Activated T-helper 17 cell treated with anti-CD3 and anti-CD28 coated beads, Interleukin-2, amount 50 U/mL, for 72 hours (primary cell): ENCODE measurements around the gene USP49. TPM values are rescaled to one million over a fixed set of nuclear protein-coding genes. Genes with fewer than 3 reads are reported as not detected.

Experiments
- ATAC-seq: fragments of 150-1000 bp; cut with Tn5 transposase; replicated peaks from 2 replicates; pipeline ENCODE4 v1.10.0; 2021; ENCODE audit warnings: mild to moderate bottlenecking, moderate library complexity
- H3K27ac Mint-ChIP-seq: one replicate; pipeline ENCODE4 v1.8.0; 2022; ENCODE audit warnings: mixed read lengths
- H3K27me3 Mint-ChIP-seq: one replicate; pipeline ENCODE4 v1.8.0; 2022; ENCODE audit warnings: mixed read lengths
- H3K36me3 Mint-ChIP-seq: one replicate; pipeline ENCODE4 v1.8.0; 2022; ENCODE audit warnings: low read depth, mild to moderate bottlenecking, mixed read lengths
- H3K4me1 Mint-ChIP-seq: one replicate; pipeline ENCODE4 v1.8.0; 2022; ENCODE audit warnings: mixed read lengths
- H3K4me3 Mint-ChIP-seq: one replicate; pipeline ENCODE4 v1.8.0; 2022; ENCODE audit warnings: mild to moderate bottlenecking, mixed read lengths
- H3K9me3 Mint-ChIP-seq: one replicate; pipeline ENCODE4 v1.8.0; 2022; ENCODE audit warnings: mixed read lengths
- total RNA-seq, 2 donors: library from RNA; stranded (reverse); gene quantifications; one replicate each; pipeline ENCODE4 v1.2.3, GENCODE V29; 2022

The USP49 gene
- total RNA-seq, 2 donors from 2014 or later = 8.0 to 12.0 TPM

- no peaks in the 10 kb centered on the region for H3K27me3 Mint-ChIP-seq
- H3K27ac Mint-ChIP-seq = no peak overlapping the region
- H3K36me3 Mint-ChIP-seq = no peaks in the 10 kb centered on the region
- H3K9me3 Mint-ChIP-seq = no peaks in the 10 kb centered on the region
- no peak for ATAC-seq
- H3K4me1 Mint-ChIP-seq = no peaks in the 10 kb centered on the region
- no peak overlapping the region for H3K4me3 Mint-ChIP-seq
Measured at GRCh38 chr6:41759905-41760579, 135.1 kb downstream of the USP49 start.

- no peak overlapping the region for H3K4me3 Mint-ChIP-seq
- no peak overlapping the region for H3K27ac Mint-ChIP-seq
- no peak for ATAC-seq
Measured at GRCh38 chr6:41759106-41759904, 135.9 kb downstream of the USP49 start.

GRCh38 chr6:41758641-41759035 lies 136.5 kb downstream of the USP49 start:
- Mint-ChIP-seq H3K4me1 (no peaks in the 10 kb centered on the region), H3K27ac (no peak overlapping the region), H3K36me3 (no peaks in the 10 kb centered on the region), H3K4me3 (no peak overlapping the region), H3K27me3 (no peaks in the 10 kb centered on the region), H3K9me3 (no peaks in the 10 kb centered on the region)
- ATAC-seq = no peak

More at GRCh38 chr6:41759106-41759904, 135.9 kb downstream of the USP49 start:
- Mint-ChIP-seq H3K9me3 (no peaks in the 10 kb centered on the region), H3K4me1 (no peaks in the 10 kb centered on the region), H3K27me3 (no peaks in the 10 kb centered on the region), H3K36me3 (no peaks in the 10 kb centered on the region)

- ATAC-seq = no peak
- no peaks in the 10 kb centered on the region for H3K9me3 Mint-ChIP-seq
Measured at GRCh38 chr6:41757931-41758640, 137.1 kb downstream of the USP49 start.

GRCh38 chr6:41757271-41757670 lies 137.9 kb downstream of the USP49 start:
- no peaks in the 10 kb centered on the region for H3K4me1 Mint-ChIP-seq

More at GRCh38 chr6:41757931-41758640, 137.1 kb downstream of the USP49 start:
- Mint-ChIP-seq H3K4me1 (no peaks in the 10 kb centered on the region), H3K27ac (no peak overlapping the region), H3K27me3 (no peaks in the 10 kb centered on the region), H3K4me3 (no peak overlapping the region), H3K36me3 (no peaks in the 10 kb centered on the region)

GRCh38 chr6:41756354-41756753 lies 138.8 kb downstream of the USP49 start:
- H3K36me3 Mint-ChIP-seq = no peaks in the 10 kb centered on the region
- H3K27ac Mint-ChIP-seq = no peak overlapping the region
- H3K4me1 Mint-ChIP-seq = no peaks in the 10 kb centered on the region
- no peaks in the 10 kb centered on the region for H3K9me3 Mint-ChIP-seq
- no peaks in the 10 kb centered on the region for H3K27me3 Mint-ChIP-seq
- H3K4me3 Mint-ChIP-seq = no peak overlapping the region
- ATAC-seq = no peak

More at GRCh38 chr6:41757271-41757670, 137.9 kb downstream of the USP49 start:
- H3K27ac Mint-ChIP-seq = no peak overlapping the region
- no peaks in the 10 kb centered on the region for H3K9me3 Mint-ChIP-seq
- no peaks in the 10 kb centered on the region for H3K36me3 Mint-ChIP-seq
- ATAC-seq = no peak
- no peaks in the 10 kb centered on the region for H3K27me3 Mint-ChIP-seq
- H3K4me3 Mint-ChIP-seq = no peak overlapping the region

- Mint-ChIP-seq H3K27ac (no peak overlapping the region), H3K4me1 (no peaks in the 10 kb centered on the region), H3K4me3 (no peak overlapping the region), H3K36me3 (no peaks in the 10 kb centered on the region), H3K9me3 (no peaks in the 10 kb centered on the region), H3K27me3 (no peaks in the 10 kb centered on the region)
- ATAC-seq = no peak
Measured at GRCh38 chr6:41755895-41756294, 139.3 kb downstream of the USP49 start.

- Mint-ChIP-seq H3K27me3 (no peaks in the 10 kb centered on the region), H3K27ac (no peak overlapping the region), H3K4me1 (no peaks in the 10 kb centered on the region), H3K9me3 (no peaks in the 10 kb centered on the region), H3K36me3 (no peaks in the 10 kb centered on the region), H3K4me3 (no peak overlapping the region)
- ATAC-seq = no peak
Measured at GRCh38 chr6:41750374-41750773, 144.8 kb downstream of the USP49 start.

- Mint-ChIP-seq H3K4me3 (no peak overlapping the region), H3K36me3 (no peaks in the 10 kb centered on the region), H3K4me1 (no peaks in the 10 kb centered on the region), H3K9me3 (no peaks in the 10 kb centered on the region), H3K27ac (no peak overlapping the region), H3K27me3 (no peaks in the 10 kb centered on the region)
- ATAC-seq = no peak
Measured at GRCh38 chr6:41748542-41748941, 146.6 kb downstream of the USP49 start.

- Mint-ChIP-seq H3K36me3 (no peaks in the 10 kb centered on the region), H3K27me3 (no peaks in the 10 kb centered on the region)
- ATAC-seq = no peak
Measured at GRCh38 chr6:41748102-41748477, 147.1 kb downstream of the USP49 start.

GRCh38 chr6:41747256-41748101 lies 147.7 kb downstream of the USP49 start, which contains the start of gene PGC:
Gene PGC, minus strand, starts transcription at chr6:41747397. Its CDS starts 63 bp downstream, at chr6:41747334.
- Mint-ChIP-seq H3K27ac (no peak within 1 kb of the TSS), H3K27me3 (no peaks in the 10 kb centered on the region)

More at GRCh38 chr6:41748102-41748477, 147.1 kb downstream of the USP49 start:
- H3K9me3 Mint-ChIP-seq = no peaks in the 10 kb centered on the region
- no peak overlapping the region for H3K27ac Mint-ChIP-seq
- no peaks in the 10 kb centered on the region for H3K4me1 Mint-ChIP-seq
- H3K4me3 Mint-ChIP-seq = no peak overlapping the region

GRCh38 chr6:41746107-41746506 lies 149.1 kb downstream of the USP49 start:
- no peaks in the 10 kb centered on the region for H3K36me3 Mint-ChIP-seq
- no peak overlapping the region for H3K27ac Mint-ChIP-seq
- no peak overlapping the region for H3K4me3 Mint-ChIP-seq
- H3K4me1 Mint-ChIP-seq = no peaks in the 10 kb centered on the region
- ATAC-seq = no peak
- no peaks in the 10 kb centered on the region for H3K9me3 Mint-ChIP-seq
- H3K27me3 Mint-ChIP-seq = no peaks in the 10 kb centered on the region

More at GRCh38 chr6:41747256-41748101, 147.7 kb downstream of the USP49 start, which contains the start of gene PGC:
- H3K4me1 Mint-ChIP-seq = no peaks in the 10 kb centered on the region
- H3K4me3 Mint-ChIP-seq = no peak within 1 kb of the TSS
- no peaks in the 10 kb centered on the region for H3K36me3 Mint-ChIP-seq
- no peaks in the 10 kb centered on the region for H3K9me3 Mint-ChIP-seq
- no peak for ATAC-seq

GRCh38 chr6:41744236-41744787 lies 150.9 kb downstream of the USP49 start:
- no peak overlapping the region for H3K27ac Mint-ChIP-seq
- no peaks in the 10 kb centered on the region for H3K4me1 Mint-ChIP-seq
- no peaks in the 10 kb centered on the region for H3K36me3 Mint-ChIP-seq
- H3K9me3 Mint-ChIP-seq = no peaks in the 10 kb centered on the region
- ATAC-seq = no peak
- H3K27me3 Mint-ChIP-seq = no peaks in the 10 kb centered on the region
- H3K4me3 Mint-ChIP-seq = no peak overlapping the region
